GM23338 (cell line): Measurements from ENCODE around the gene TMEM119. TPM values are rescaled to one million over a fixed set of nuclear protein-coding genes. Genes with fewer than 3 reads are reported as not detected.

Source experiments
- ATAC-seq: fragments of 200-7000 bp; cut with Tn5 transposase; 3 replicates; pipeline ENCODE4 v1.9.1; 2020
- DNase-seq: peaks from one replicate; pipeline ENCODE4 v3.0.0-alpha.2; 2015; ENCODE audit warnings: low spot score
- H2AFZ ChIP-seq: fragments of 200-600 bp; sonication (generic); 2 replicates; pipeline ENCODE4 v1.8.0; 2016; ENCODE audit warnings: antibody characterized with exemption, mild to moderate bottlenecking, moderate library complexity
- H3F3A ChIP-seq: fragments of 200-600 bp; sonication (generic); replicated peaks from 2 replicates; pipeline ENCODE4 v1.8.0; 2017; ENCODE audit warnings: antibody characterized with exemption, mixed run types, low read depth
- H3K27ac ChIP-seq: fragments of 200-600 bp; sonication (generic); 2 replicates; pipeline ENCODE4 v1.6.1; 2016; ENCODE audit warnings: low read depth
- H3K27me3 ChIP-seq: fragments of 200-600 bp; sonication (generic); 2 replicates; pipeline ENCODE4 v1.8.0; 2016; ENCODE audit warnings: mild to moderate bottlenecking, mixed run types, moderate library complexity; ENCODE audit not compliant: insufficient read depth
- H3K36me3 ChIP-seq: fragments of 200-600 bp; sonication (generic); 2 replicates; pipeline ENCODE4 v1.8.0; 2016; ENCODE audit warnings: mild to moderate bottlenecking; ENCODE audit not compliant: insufficient read depth
- H3K4me1 ChIP-seq: fragments of 200-600 bp; sonication (generic); 2 replicates; pipeline ENCODE4 v1.8.0; 2016; ENCODE audit warnings: mild to moderate bottlenecking, moderate library complexity; ENCODE audit not compliant: insufficient read depth
- H3K4me2 ChIP-seq: fragments of 200-600 bp; sonication (generic); 2 replicates; pipeline ENCODE4 v1.7.1; 2017; ENCODE audit warnings: mixed run types
- H3K4me3 ChIP-seq: fragments of 200-600 bp; sonication (generic); 2 replicates; pipeline ENCODE4 v1.6.1; 2016; ENCODE audit warnings: mixed run types
- H3K79me2 ChIP-seq: fragments of 200-600 bp; sonication (generic); replicated peaks from 2 replicates; pipeline ENCODE4 v1.8.0; 2017; ENCODE audit warnings: mild to moderate bottlenecking; ENCODE audit not compliant: insufficient read depth
- H3K9me2 ChIP-seq: fragments of 200-600 bp; sonication (generic); 2 replicates; pipeline ENCODE4 v1.8.0; 2017; ENCODE audit not compliant: insufficient read depth
- H4K20me1 ChIP-seq: fragments of 200-600 bp; sonication (generic); replicated peaks from 2 replicates; pipeline ENCODE4 v1.8.0; 2017; ENCODE audit warnings: mild to moderate bottlenecking; ENCODE audit not compliant: insufficient read depth
- H3K27ac Mint-ChIP-seq: 2 replicates; pipeline ENCODE4 v1.8.0; 2020; ENCODE audit warnings: inconsistent platforms, mild to moderate bottlenecking, moderate library complexity, mixed read lengths
- H3K27me3 Mint-ChIP-seq: 3 replicates; pipeline ENCODE4 v1.8.0; 2022; ENCODE audit warnings: low read depth, mild to moderate bottlenecking, moderate library complexity, mixed read lengths, inconsistent platforms; ENCODE audit not compliant: insufficient read depth, poor library complexity
- H3K36me3 Mint-ChIP-seq: 3 replicates; pipeline ENCODE4 v1.8.0; 2021; ENCODE audit warnings: low read depth, mild to moderate bottlenecking, inconsistent platforms, moderate library complexity, mixed read lengths
- H3K4me1 Mint-ChIP-seq: 3 replicates; pipeline ENCODE4 v1.8.0; 2020; ENCODE audit warnings: mild to moderate bottlenecking, inconsistent platforms, mixed read lengths
- H3K4me3 Mint-ChIP-seq: 3 replicates; pipeline ENCODE4 v1.8.0; 2021; ENCODE audit warnings: moderate library complexity, mild to moderate bottlenecking, inconsistent platforms, mixed read lengths
- H3K9me3 Mint-ChIP-seq: 3 replicates; pipeline ENCODE4 v1.8.0; 2020; ENCODE audit warnings: moderate library complexity, mild to moderate bottlenecking, inconsistent platforms, mixed read lengths
- CREB1 ChIP-seq: fragments of 250-450 bp; sonication (Bioruptor Pico); IDR thresholded peaks from 2 replicates; pipeline ENCODE4 v1.5.0; 2020; ENCODE audit warnings: low read depth, mild to moderate bottlenecking, moderate library complexity
- CTCF ChIP-seq, 2 experiments: fragments of 200-600 bp in 1 of 2; sonication (generic) in 1 of 2; conservative IDR thresholded peaks; 2 replicates each; pipeline versions ENCODE4 v1.5.1 to v1.6.1; 2016 to 2017; ENCODE audit warnings: antibody characterized with exemption in 2 of 2, low read depth in 2 of 2, mild to moderate bottlenecking in 2 of 2, moderate library complexity in 1 of 2
- ETS1 ChIP-seq: IDR thresholded peaks from 2 replicates; pipeline ENCODE4 v1.6.1; 2016; ENCODE audit warnings: antibody characterized with exemption
- EZH2 ChIP-seq: fragments of 200-600 bp; sonication (generic); IDR thresholded peaks from one replicate; pipeline ENCODE4 v1.8.0; 2017; ENCODE audit warnings: antibody characterized with exemption, mild to moderate bottlenecking, low read depth; ENCODE audit not compliant: unreplicated experiment
- EZH2phosphoT487 ChIP-seq: fragments of 200-600 bp; sonication (generic); IDR thresholded peaks from one replicate; pipeline ENCODE4 v1.8.1; 2018; ENCODE audit warnings: antibody characterized with exemption; ENCODE audit not compliant: unreplicated experiment
- JUNB ChIP-seq: IDR thresholded peaks from one replicate; pipeline ENCODE4 v1.6.1; 2016; ENCODE audit warnings: antibody characterized with exemption; ENCODE audit not compliant: unreplicated experiment
- NANOG ChIP-seq: IDR thresholded peaks from 2 replicates; pipeline ENCODE4 v1.6.1; 2016; ENCODE audit warnings: antibody characterized with exemption, borderline replicate concordance
- POLR2AphosphoS5 ChIP-seq: IDR thresholded peaks from 2 replicates; pipeline ENCODE4 v1.6.1; 2016; ENCODE audit warnings: antibody characterized with exemption, low read depth
- REST ChIP-seq: IDR thresholded peaks from one replicate; pipeline ENCODE4 v1.6.1; 2018; ENCODE audit warnings: antibody characterized with exemption; ENCODE audit not compliant: unreplicated experiment
- STAT1 ChIP-seq: IDR thresholded peaks from one replicate; pipeline ENCODE4 v1.6.1; 2016; ENCODE audit warnings: antibody characterized with exemption; ENCODE audit not compliant: unreplicated experiment
- ZNF114 ChIP-seq: fragments of 250-450 bp; sonication (Bioruptor Pico); IDR thresholded peaks from 2 replicates; pipeline ENCODE4 v1.5.0; 2020; ENCODE audit warnings: mild to moderate bottlenecking, moderate library complexity
- ZNF331 ChIP-seq: fragments of 250-450 bp; sonication (Bioruptor Pico); IDR thresholded peaks from 2 replicates; pipeline ENCODE4 v1.5.0; 2020; ENCODE audit warnings: low read depth, mild to moderate bottlenecking, moderate library complexity
- ZNF462 ChIP-seq: fragments of 250-450 bp; sonication (Bioruptor Pico); IDR thresholded peaks from 2 replicates; pipeline ENCODE4 v1.5.0; 2020; ENCODE audit warnings: mild to moderate bottlenecking, moderate library complexity
- polyA plus RNA-seq: library from polyadenylated mRNA; unstranded; fragments of >200 nt; fragmentation: Nextera tagmentation; extraction: Ambion mirVana; gene quantifications from 2 replicates; pipeline ENCODE4 v1.2.1, GENCODE V29; 2016
- total RNA-seq: library from RNA; depleted of rRNA; stranded (reverse); fragments of >200 nt; shearing (Covaris generic); gene quantifications from 2 replicates; pipeline ENCODE4 v1.2.3, GENCODE V29; 2014

Gene TMEM119
- total and polyA plus RNA-seq, 2 experiments from 2014 or later: 0.06 to 0.07 TPM

- H3K27me3 Mint-ChIP-seq: peaks cover 15% of the 10 kb centered on the region
- DNase-seq (no peak), ATAC-seq (no peak)
- no peaks in the 10 kb centered on the region for H3K36me3 Mint-ChIP-seq
- H3K4me1 Mint-ChIP-seq: peaks cover 48% of the 10 kb centered on the region
- Histone ChIP-seq H2AFZ (no peak overlapping the region), H3K4me1 (peaks cover 40% of the 10 kb centered on the region), H3K27me3 (no peaks in the 10 kb centered on the region), H3F3A (0 out of 2 replicates have a peak, but pooled peaks cover 8% of the 10 kb centered on the region), H4K20me1 (no peaks in the 10 kb centered on the region), H3K36me3 (no peaks in the 10 kb centered on the region), H3K4me3 (no peak overlapping the region), H3K79me2 (no peaks in the 10 kb centered on the region), H3K9me2 (peaks cover 4% of the 10 kb centered on the region; the same call in 1 of the 2 replicates), H3K27ac (peak overlapping the region; percentile 94), H3K4me2 (peak overlapping the region; percentile 56)
- no peak overlapping the region for H3K4me3 Mint-ChIP-seq
- H3K27ac Mint-ChIP-seq: no peak overlapping the region
- H3K9me3 Mint-ChIP-seq: no peaks in the 10 kb centered on the region
- no peak for TF ChIP-seq ZNF331 (CRISPR knock-in tag)
- no peak for TF ChIP-seq EZH2phosphoT487
- TF ChIP-seq REST: no peak
- TF ChIP-seq CREB1 (CRISPR knock-in tag): no peak
- TF ChIP-seq STAT1: no peak
- TF ChIP-seq POLR2AphosphoS5: no peak
- TF ChIP-seq JUNB: no peak
- TF ChIP-seq ETS1: no peak
- no peak for TF ChIP-seq CTCF (conservative IDR thresholded peaks at IDR 0.05; ENCODE audit: low read depth in 2 of 2)
- TF ChIP-seq EZH2: no peak
- no peak for TF ChIP-seq ZNF114
- TF ChIP-seq NANOG: no peak
- TF ChIP-seq ZNF462 (CRISPR knock-in tag): no peak
These were observed 41.3 kb upstream of the TMEM119 start for GRCh38 chr12:108638997-108639822.
